K562 (cell line): ENCODE data around the gene COL10A1. TPM values are rescaled to one million over a fixed set of nuclear protein-coding genes. Genes with fewer than 3 reads are reported as not detected.

Source experiments
- ATAC-seq: fragments of 200-7000 bp; cut with Tn5 transposase; 3 replicates; pipeline ENCODE4 v1.9.1; 2020; ENCODE audit warnings: moderate library complexity
- BruUV-seq: library from RNA; stranded (reverse); fragments of 400-500 nt; replicated peaks from 2 replicates; lab custom pipeline; 2021; lab: Mats Ljungman, UMichigan
- CTCF ChIA-PET: fragments of 300-600 bp; formaldehyde crosslinking; extraction: SDS; loops from one replicate; lab custom pipeline; 2021; ENCODE audit warnings: low intra/inter-chr PET ratio; lab: Yijun Ruan, JAX
- POLR2A ChIA-PET: fragments of 300-600, 350-650 bp; sonication (Branson Sonifier 250); formaldehyde crosslinking; extraction: SDS; loops from one replicate; lab custom pipeline; 2021; ENCODE audit warnings: antibody characterized with exemption, inconsistent platforms; lab: Yijun Ruan, JAX
- DNase-seq, 4 experiments: peaks; one replicate each; pipeline versions ENCODE4 v3.0.0 to v3.0.0-alpha.2; 2011 to 2018; ENCODE audit warnings: low spot score in 3 of 4, mixed read lengths in 3 of 4; ENCODE audit errors: extremely low read depth in 1 of 4
- FAIRE-seq: peaks from 2 replicates; lab custom pipeline; 2011; peaks lifted over from hg19 to GRCh38; lab: Jason Lieb, UNC
- H2AFZ ChIP-seq: 2 replicates; pipeline ENCODE4 v1.6.0; 2011; ENCODE audit warnings: low read depth, low read length, control low read depth, inconsistent platforms
- H3K27ac ChIP-seq: fragments of 200-600 bp; 3 replicates; pipeline ENCODE4 v1.8.0; 2011; ENCODE audit warnings: low read depth, mild to moderate bottlenecking, control low read depth, inconsistent platforms, low read length, moderate library complexity, mixed read lengths; ENCODE audit errors: extremely low read depth
- H3K27me3 ChIP-seq, 2 experiments: fragments of 300-600 bp in 1 of 2; 2 replicates in 1 of 2; 3 replicates in 1 of 2; pipeline versions ENCODE4 v1.6.0 to v1.8.0; 2011; ENCODE audit warnings: inconsistent platforms in 2 of 2, low read length in 2 of 2, mild to moderate bottlenecking in 1 of 2, mixed read lengths in 1 of 2, moderate library complexity in 1 of 2; ENCODE audit not compliant: control insufficient read depth in 2 of 2, insufficient read depth in 2 of 2
- H3K36me3 ChIP-seq: fragments of 300-600 bp; 3 replicates; pipeline ENCODE4 v1.8.0; 2011; ENCODE audit warnings: mild to moderate bottlenecking, low read length, inconsistent platforms; ENCODE audit not compliant: control insufficient read depth, insufficient read depth
- H3K4me1 ChIP-seq, 2 experiments: fragments of 200-600 bp in 1 of 2; replicated peaks in 1 of 2; 2 replicates in 1 of 2; 3 replicates in 1 of 2; pipeline versions ENCODE4 v1.5.1 to v1.8.0; 2011; ENCODE audit warnings: inconsistent platforms in 2 of 2, low read length in 2 of 2, mild to moderate bottlenecking in 1 of 2, mixed read lengths in 1 of 2, moderate library complexity in 1 of 2; ENCODE audit not compliant: control insufficient read depth in 2 of 2, insufficient read depth in 2 of 2
- H3K4me2 ChIP-seq: 2 replicates; pipeline ENCODE4 v1.6.1; 2011; ENCODE audit warnings: low read length, control low read depth, inconsistent platforms, mixed read lengths; ENCODE audit not compliant: insufficient read depth
- H3K4me3 ChIP-seq: fragments of 200-600 bp; sonication (generic), shearing (Covaris generic); 2 replicates; pipeline ENCODE4 v1.5.1; 2016; ENCODE audit warnings: control low read depth, inconsistent platforms
- H3K79me2 ChIP-seq: fragments of 200-600 bp; 3 replicates; pipeline ENCODE4 v1.8.0; 2011; ENCODE audit warnings: low read length, inconsistent platforms; ENCODE audit not compliant: control insufficient read depth, insufficient read depth
- H3K9ac ChIP-seq, 2 experiments: 2 replicates each; pipeline versions ENCODE4 v1.6.0 to v1.6.1; 2011; ENCODE audit warnings: low read depth in 2 of 2, low read length in 2 of 2, control low read depth in 1 of 2, inconsistent platforms in 1 of 2, mild to moderate bottlenecking in 1 of 2, mixed read lengths in 1 of 2; ENCODE audit not compliant: insufficient read depth in 1 of 2
- H3K9me1 ChIP-seq: one replicate; pipeline ENCODE4 v1.6.0; 2011; ENCODE audit warnings: inconsistent platforms, mild to moderate bottlenecking, low read length, moderate library complexity; ENCODE audit not compliant: control insufficient read depth, insufficient read depth
- H3K9me3 ChIP-seq: replicated peaks from 2 replicates; pipeline ENCODE4 v1.5.1; 2011; ENCODE audit warnings: low read depth, low read length, inconsistent platforms; ENCODE audit not compliant: control insufficient read depth, insufficient read depth
- H4K20me1 ChIP-seq: replicated peaks from 2 replicates; pipeline ENCODE4 v1.6.1; 2011; ENCODE audit warnings: low read length, inconsistent platforms, mixed read lengths; ENCODE audit not compliant: control insufficient read depth, insufficient read depth
- CTBP1 ChIP-seq: fragments of 450-650 bp; IDR thresholded peaks from 2 replicates; pipeline ENCODE4 v1.6.1; 2016; ENCODE audit warnings: borderline replicate concordance
- HMBOX1 ChIP-seq: sonication (generic); IDR thresholded peaks from 2 replicates; pipeline ENCODE4 v1.6.1; 2016
- JUND ChIP-seq, 2 experiments: IDR thresholded peaks; 2 replicates in 1 of 2; 3 replicates in 1 of 2; pipeline ENCODE4 v1.6.1; 2011; ENCODE audit warnings: borderline replicate concordance in 2 of 2, low read depth in 2 of 2, low read length in 2 of 2, improper control_type of control experiment in 1 of 2, missing biosample characterization in 1 of 2, missing genetic modification characterization in 1 of 2, missing genetic modification reagents in 1 of 2
- KDM1A ChIP-seq, 2 experiments: fragments of 450-650 bp; IDR thresholded peaks; 2 replicates each; pipeline ENCODE4 v1.6.1; 2016; ENCODE audit warnings: mild to moderate bottlenecking in 2 of 2
- KLF13 ChIP-seq: fragments of 450-650 bp; IDR thresholded peaks from 2 replicates; pipeline ENCODE4 v1.6.1; 2016; ENCODE audit warnings: missing genetic modification characterization, low read depth, mild to moderate bottlenecking, missing compliant biosample characterization, moderate library complexity, borderline replicate concordance
- MEF2D ChIP-seq: conservative IDR thresholded peaks from 2 replicates; pipeline ENCODE4 v1.6.1; 2016; ENCODE audit warnings: low read depth, missing genetic modification characterization, missing compliant biosample characterization
- NFRKB ChIP-seq: fragments of 450-650 bp; IDR thresholded peaks from 2 replicates; pipeline ENCODE4 v1.6.1; 2016; ENCODE audit warnings: low read depth
- RBM25 ChIP-seq: fragments of 200-400 bp; formaldehyde crosslinking; IDR thresholded peaks from 2 replicates; pipeline ENCODE4 v1.6.1; 2018; ENCODE audit warnings: low read length, low read depth, moderate library complexity; ENCODE audit not compliant: severe bottlenecking
- ZNF354B ChIP-seq: fragments of 250-450 bp; sonication (Bioruptor Pico); IDR thresholded peaks from 2 replicates; pipeline ENCODE4 v1.4.0; 2020
- ZNF778 ChIP-seq: fragments of 450-650 bp; formaldehyde crosslinking; IDR thresholded peaks from 2 replicates; pipeline ENCODE4 v1.4.0; 2020; ENCODE audit warnings: mild to moderate bottlenecking, moderate library complexity
- ZSCAN32 ChIP-seq: fragments of 450-650 bp; formaldehyde crosslinking; IDR thresholded peaks from 2 replicates; pipeline ENCODE4 v1.4.0; 2020; ENCODE audit warnings: mild to moderate bottlenecking, moderate library complexity
- WGBS: fragments of 100-300 bp; shearing (Covaris generic); methylation state at CpG from one replicate; pipeline ENCODE4 v1.1.6; 2016; ENCODE audit warnings: low coverage, mixed read lengths; ENCODE audit not compliant: insufficient coverage; ENCODE audit errors: missing lambda C conversion rate; 5-methylcytosine and 5-hydroxymethylcytosine counted together
- in situ Hi-C: fragments of 300-500 bp; cut with MboI; formaldehyde crosslinking; loops from 4 replicates; pipeline ENCODE4 v1.15.0; 2018; ENCODE audit warnings: inconsistent platforms, mixed read lengths
- intact Hi-C: fragments of 100-400 bp; cut with micrococcal nuclease; formaldehyde crosslinking; loops from 2 replicates; pipeline ENCODE4 v1.14.2; 2022
- polyA plus RNA-seq, 8 experiments: library from polyadenylated mRNA; depleted of rRNA in 4 of 8; stranded (reverse) in 5 of 8; unstranded in 3 of 8; fragments of >200 nt; fragmentation: Nextera tagmentation in 2 of 8; fragmentation: Illumina TruSeq in 1 of 8; extraction: Ambion mirVana in 2 of 8; extraction: Trizol in 1 of 8; gene quantifications; 2 replicates each; pipeline versions ENCODE4 v1.2.1 to v1.2.3, GENCODE V29; 2011 to 2014; ENCODE audit warnings: inconsistent platforms in 1 of 8, missing spikeins in 1 of 8
- total RNA-seq, 7 experiments: library from RNA; depleted of rRNA in 6 of 7; stranded (reverse); fragments of >200 nt in 6 of 7; fragmentation: Illumina TruSeq in 2 of 7; extraction: Trizol in 2 of 7; gene quantifications; 2 replicates each; pipeline versions ENCODE4 v1.2.1 to v1.2.3, GENCODE V29; 2011 to 2021; ENCODE audit warnings: low replicate concordance in 1 of 7
- TF ChIP-seq, protein P1 (sequence below): fragments of 250-450 bp; sonication (Bioruptor Pico); IDR thresholded peaks from 2 replicates; pipeline ENCODE4 v1.5.0; 2020; ENCODE audit warnings: mild to moderate bottlenecking, borderline replicate concordance
- TF ChIP-seq, protein P2 (sequence below): fragments of 250-450 bp; sonication (Bioruptor Pico); IDR thresholded peaks from 2 replicates; pipeline ENCODE4 v1.5.0; 2022; ENCODE audit warnings: mild to moderate bottlenecking

COL10A1 gene
- total and polyA plus RNA-seq, 9 of the 15 experiments (the other 6 are each of a cell fraction or from before 2014, with no cell fraction given), result 0.06 to 0.08 TPM; not detected in 7

- Histone ChIP-seq H3K79me2 (no peaks in the 10 kb centered on the region), H4K20me1 (no peaks in the 10 kb centered on the region), H2AFZ (no peak overlapping the region), H3K9me3 (no peaks in the 10 kb centered on the region), H3K4me3 (no peak overlapping the region), H3K4me1 (no peaks in the 10 kb centered on the region), H3K4me2 (no peak overlapping the region), H3K27me3 (no peaks in the 10 kb centered on the region), H3K27ac (no peak overlapping the region), H3K9me1 (no peaks in the 10 kb centered on the region), H3K9ac (no peak overlapping the region), H3K36me3 (no peaks in the 10 kb centered on the region)
- in situ Hi-C loops (no loop called here), intact Hi-C loops (no loop called here)
- no TSS peak for BruUV-seq
- ATAC-seq (no peak), FAIRE-seq (no peak), DNase-seq (no peak)
- ChIA-PET POLR2A (interaction anchor here (1.0 kb wide), 1 partner anchor 25 kb away, joined by 3 read pairs; no protein-coding TSS in a partner anchor), CTCF (no interaction called here)
- WGBS, result 83% methylated on average over 5 of the region's 5 CpGs
- TF ChIP-seq ZSCAN32 (CRISPR knock-in tag), result no peak
- no peak for TF ChIP-seq MEF2D
- TF ChIP-seq HMBOX1, result no peak
- no peak for TF ChIP-seq RBM25
- no peak for TF ChIP-seq CTBP1
- no peak for TF ChIP-seq KLF13 (tag)
- TF ChIP-seq NFRKB, result no peak
- no peak for TF ChIP-seq JUND (IDR thresholded peaks at IDR 0.05; ENCODE audit: borderline replicate concordance, low read depth, low read length)
- TF ChIP-seq JUND (tag; IDR thresholded peaks at IDR 0.05; ENCODE audit: borderline replicate concordance, low read depth, low read length), result no peak
- TF ChIP-seq, protein P1, sequence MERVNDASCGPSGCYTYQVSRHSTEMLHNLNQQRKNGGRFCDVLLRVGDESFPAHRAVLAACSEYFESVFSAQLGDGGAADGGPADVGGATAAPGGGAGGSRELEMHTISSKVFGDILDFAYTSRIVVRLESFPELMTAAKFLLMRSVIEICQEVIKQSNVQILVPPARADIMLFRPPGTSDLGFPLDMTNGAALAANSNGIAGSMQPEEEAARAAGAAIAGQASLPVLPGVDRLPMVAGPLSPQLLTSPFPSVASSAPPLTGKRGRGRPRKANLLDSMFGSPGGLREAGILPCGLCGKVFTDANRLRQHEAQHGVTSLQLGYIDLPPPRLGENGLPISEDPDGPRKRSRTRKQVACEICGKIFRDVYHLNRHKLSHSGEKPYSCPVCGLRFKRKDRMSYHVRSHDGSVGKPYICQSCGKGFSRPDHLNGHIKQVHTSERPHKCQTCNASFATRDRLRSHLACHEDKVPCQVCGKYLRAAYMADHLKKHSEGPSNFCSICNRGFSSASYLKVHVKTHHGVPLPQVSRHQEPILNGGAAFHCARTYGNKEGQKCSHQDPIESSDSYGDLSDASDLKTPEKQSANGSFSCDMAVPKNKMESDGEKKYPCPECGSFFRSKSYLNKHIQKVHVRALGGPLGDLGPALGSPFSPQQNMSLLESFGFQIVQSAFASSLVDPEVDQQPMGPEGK (CRISPR knock-in tag), result no peak
- no peak for TF ChIP-seq ZNF354B
- TF ChIP-seq, protein P2, sequence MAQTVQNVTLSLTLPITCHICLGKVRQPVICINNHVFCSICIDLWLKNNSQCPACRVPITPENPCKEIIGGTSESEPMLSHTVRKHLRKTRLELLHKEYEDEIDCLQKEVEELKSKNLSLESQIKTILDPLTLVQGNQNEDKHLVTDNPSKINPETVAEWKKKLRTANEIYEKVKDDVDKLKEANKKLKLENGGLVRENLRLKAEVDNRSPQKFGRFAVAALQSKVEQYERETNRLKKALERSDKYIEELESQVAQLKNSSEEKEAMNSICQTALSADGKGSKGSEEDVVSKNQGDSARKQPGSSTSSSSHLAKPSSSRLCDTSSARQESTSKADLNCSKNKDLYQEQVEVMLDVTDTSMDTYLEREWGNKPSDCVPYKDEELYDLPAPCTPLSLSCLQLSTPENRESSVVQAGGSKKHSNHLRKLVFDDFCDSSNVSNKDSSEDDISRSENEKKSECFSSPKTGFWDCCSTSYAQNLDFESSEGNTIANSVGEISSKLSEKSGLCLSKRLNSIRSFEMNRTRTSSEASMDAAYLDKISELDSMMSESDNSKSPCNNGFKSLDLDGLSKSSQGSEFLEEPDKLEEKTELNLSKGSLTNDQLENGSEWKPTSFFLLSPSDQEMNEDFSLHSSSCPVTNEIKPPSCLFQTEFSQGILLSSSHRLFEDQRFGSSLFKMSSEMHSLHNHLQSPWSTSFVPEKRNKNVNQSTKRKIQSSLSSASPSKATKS (CRISPR knock-in tag), result no peak
- no peak for TF ChIP-seq KDM1A (IDR thresholded peaks at IDR 0.05)
- TF ChIP-seq ZNF778 (CRISPR knock-in tag), result no peak
These were observed 11.0 kb upstream of the COL10A1 start for GRCh38 chr6:116136933-116137340.
